SIG-M5 treated with dmso at 0.1 percent for 504 hours (cell line): ENCODE measurements around the gene SUGP2.

Source experiments
- DNase-seq: peaks from one replicate; lab custom pipeline; 2025; ENCODE audit not compliant: unreplicated experiment; lab: John Stamatoyannopoulos, UW

Gene SUGP2

GRCh38 chr19:18993115-18993514, 40.2 kb downstream of the SUGP2 start:
- DNase-seq = no peak

- no peak for DNase-seq
Observed at GRCh38 chr19:18992696-18993095, 40.6 kb downstream of the SUGP2 start.

- no peak for DNase-seq
Observed at GRCh38 chr19:18991468-18991867, 41.8 kb downstream of the SUGP2 start.

GRCh38 chr19:18991006-18991405, 42.3 kb downstream of the SUGP2 start:
- no peak for DNase-seq

DNA sequence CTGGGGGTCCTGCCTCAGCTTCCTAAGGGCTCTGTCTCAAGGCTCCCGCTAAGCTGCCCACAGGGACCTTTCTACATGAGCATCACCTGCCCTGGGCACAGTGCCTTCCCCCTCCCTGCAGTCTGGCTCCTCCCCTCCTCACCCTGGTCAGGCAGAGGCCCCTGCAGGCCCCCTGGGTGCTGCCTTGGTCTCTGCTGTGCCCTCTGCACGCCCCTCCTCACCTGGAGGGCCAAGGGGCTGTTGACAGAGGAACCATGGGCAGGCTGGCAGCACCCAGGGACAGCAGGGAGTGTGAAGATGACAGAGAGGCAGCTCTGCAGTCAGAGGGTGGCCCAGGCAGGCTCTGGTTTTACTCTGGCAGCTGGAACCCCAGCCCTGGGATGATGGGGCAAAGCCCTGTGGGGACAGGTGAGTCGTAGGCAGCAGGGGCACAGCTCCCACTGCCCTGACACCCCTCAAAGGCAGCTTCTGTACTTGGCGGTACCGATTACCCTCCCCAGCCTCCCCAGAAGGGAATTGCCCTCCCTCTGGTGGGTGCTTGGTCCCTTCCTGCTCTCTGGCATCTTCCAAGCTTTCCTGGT, 43.1 kb downstream of the SUGP2 start:
- no peak for DNase-seq

- no peak for DNase-seq
Observed at GRCh38 chr19:18989316-18989715, 44.0 kb downstream of the SUGP2 start.

DNA sequence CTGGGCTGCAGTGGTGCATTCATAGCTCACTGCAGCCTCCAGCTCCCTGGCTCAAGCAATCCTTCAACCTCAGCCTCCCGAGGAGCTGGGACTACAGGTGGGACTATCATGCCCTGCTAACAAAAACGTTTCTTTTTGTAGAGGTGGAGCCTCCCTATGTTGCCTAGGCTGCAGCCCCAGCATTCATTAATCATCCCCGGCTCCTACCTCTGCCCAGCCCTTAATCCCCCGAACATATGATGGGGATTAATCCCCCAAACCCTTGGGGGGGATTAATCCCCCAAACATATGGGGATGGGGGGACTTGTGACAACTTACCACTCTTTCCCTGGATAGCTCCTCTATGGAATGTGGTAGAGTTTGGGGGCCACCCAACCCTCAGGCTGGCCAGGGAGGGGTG, 45.9 kb downstream of the SUGP2 start:
- no peak for DNase-seq

DNA sequence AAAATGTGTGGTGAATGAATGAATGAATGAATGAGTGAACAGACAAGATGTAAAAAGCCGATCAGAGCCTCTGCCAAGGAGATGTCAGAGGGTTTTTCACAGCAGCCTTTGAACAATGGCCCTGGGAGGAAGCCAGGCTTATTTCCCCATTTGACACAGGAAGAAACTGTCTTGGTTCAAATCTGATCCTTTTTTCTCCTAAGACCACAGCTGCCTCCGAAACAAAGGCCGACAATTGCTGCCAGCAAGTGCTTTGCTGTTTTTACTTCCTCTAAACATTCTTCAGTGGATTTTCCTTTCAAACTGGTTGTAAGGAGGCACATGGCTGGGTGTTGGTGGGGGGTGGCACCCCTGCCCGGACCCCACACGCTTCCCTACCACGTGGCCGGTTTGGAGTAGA, 48.1 kb downstream of the SUGP2 start:
- DNase-seq = peak; percentile 41

- no peak for DNase-seq
Observed at GRCh38 chr19:18984251-18984650, 49.1 kb downstream of the SUGP2 start.

DNA sequence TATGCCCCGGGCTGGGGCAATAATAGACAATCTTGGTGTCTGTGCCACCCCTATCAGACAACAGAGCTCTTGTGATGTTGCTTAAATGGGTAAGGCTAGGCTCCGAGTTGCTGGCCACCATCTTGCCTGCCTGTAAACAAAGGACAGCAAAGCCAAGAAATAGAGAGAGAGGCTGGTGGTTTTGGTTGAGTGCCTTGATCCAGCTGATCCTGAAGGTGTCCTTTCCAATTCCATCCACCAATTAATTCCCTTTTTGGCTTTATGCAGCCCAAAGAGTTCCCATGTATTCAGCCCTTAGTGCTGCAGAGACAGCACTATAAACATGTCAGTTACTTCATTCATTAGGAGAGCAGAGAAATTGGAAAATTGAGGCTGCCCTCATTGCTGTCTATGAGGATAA, 50.6 kb downstream of the SUGP2 start:
- DNase-seq = no peak

DNA sequence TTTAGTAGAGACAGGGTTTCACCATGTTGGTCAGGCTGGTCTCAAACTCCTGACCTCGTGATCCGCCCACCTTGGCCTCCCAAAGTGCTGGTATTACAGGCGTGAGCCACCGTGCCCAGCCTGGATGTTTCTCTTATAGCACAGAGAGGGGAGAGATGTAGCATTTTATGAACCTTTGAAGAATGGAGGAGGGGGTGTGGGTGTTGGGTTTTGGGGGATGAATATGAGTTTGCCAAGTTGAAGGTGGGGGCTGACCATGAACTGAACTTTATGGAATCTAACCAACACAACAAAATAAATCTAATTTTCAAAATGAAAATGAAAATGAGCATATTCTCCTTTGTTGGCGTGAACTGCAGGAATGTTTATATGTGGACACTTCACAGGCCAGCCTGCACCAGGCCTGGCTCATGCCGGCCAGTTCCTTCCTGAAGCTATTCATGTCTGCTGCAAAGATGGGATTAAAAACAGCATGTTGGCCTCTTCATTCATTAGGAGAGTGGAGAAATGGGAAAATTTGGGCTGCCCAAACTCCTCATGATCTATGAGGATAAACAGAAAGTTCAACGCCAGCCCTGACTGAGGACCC, 52.8 kb downstream of the SUGP2 start:
- no peak for DNase-seq

DNA sequence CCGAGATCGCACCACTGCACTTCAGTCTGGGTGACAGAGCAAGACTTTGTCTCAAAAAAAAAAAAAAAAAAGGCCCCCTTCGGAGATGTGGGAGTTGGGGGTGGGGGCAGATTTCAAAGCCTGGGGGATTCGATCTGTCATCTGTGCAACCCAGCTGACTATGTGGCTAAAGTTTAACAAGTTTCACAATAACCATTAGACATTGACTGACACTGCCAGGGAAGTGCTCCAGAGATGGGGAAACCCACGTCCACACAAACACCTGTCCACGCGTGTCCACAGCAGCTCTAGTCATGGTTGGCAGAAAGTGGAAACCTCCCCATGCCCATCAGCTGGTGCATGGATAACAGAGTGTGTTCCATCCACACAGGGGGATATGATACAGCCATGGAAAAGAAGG, 54.7 kb downstream of the SUGP2 start:
- DNase-seq = peak; percentile 16

DNA sequence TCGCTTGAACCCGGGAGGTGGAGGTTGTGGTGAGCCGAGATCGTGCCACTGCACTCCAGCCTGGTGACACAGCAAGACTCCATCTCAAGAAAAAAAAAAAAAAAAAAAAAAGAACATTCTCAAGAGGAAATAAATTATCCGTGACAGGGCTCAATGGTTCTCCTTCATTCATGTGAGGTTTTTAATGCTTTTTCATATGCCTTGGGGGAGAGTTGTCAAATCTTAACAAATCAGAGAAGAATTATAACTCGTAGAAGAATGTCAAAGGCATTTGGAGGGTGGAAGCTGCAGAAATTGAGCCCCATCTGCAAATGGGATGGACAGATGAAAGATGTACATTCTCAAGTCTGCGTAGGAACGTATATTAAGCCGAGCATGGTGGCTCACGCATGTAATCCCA, 57.4 kb downstream of the SUGP2 start:
- no peak for DNase-seq

GRCh38 chr19:18975011-18975410, 58.3 kb downstream of the SUGP2 start:
- peak; percentile 53 for DNase-seq

- DNase-seq = no peak
Observed at GRCh38 chr19:18972851-18973250, 60.5 kb downstream of the SUGP2 start.

GRCh38 chr19:18972301-18972811, 61.0 kb downstream of the SUGP2 start:
- peak; percentile 80 for DNase-seq

- no peak for DNase-seq
Observed at GRCh38 chr19:18969931-18970659, 63.2 kb downstream of the SUGP2 start.

DNA sequence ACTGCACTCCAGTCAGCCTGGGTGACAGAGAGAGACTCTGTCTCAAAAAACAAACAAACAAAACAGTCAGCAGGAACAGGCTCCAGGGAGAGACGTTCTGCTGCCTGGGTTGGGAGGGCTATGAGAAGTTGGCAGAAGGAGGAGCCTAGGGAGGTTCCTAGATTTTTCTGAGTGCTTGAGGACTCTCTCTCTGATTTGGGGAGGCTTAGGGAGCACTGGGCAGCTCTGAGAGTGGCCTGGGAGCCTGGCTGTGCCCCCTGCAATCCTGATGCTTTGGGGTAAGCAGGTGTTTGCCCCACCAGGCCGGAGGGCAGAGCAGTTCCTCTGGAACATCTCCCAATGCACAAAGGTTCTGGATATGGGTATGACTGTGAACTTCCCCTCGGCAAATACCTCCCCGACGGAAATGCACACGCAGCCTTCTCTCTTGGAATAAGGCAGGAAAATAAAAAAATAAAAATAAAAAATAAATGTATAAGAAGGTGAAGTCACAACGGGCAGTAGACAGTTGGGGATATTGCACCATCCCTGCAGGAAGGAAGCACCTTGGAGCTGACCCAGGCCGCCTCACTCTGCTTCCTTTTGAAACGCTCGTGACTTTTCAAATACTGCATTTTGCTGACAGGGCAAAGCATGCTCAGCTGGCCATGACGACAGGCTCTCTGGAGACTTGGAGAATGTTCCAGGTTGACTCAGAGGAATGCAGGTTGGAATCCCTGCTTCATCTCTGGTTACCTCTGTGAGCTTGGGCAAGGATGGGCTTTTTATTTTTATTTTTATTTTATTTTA, 65.8 kb downstream of the SUGP2 start:
- DNase-seq = peak; percentile 55

DNA sequence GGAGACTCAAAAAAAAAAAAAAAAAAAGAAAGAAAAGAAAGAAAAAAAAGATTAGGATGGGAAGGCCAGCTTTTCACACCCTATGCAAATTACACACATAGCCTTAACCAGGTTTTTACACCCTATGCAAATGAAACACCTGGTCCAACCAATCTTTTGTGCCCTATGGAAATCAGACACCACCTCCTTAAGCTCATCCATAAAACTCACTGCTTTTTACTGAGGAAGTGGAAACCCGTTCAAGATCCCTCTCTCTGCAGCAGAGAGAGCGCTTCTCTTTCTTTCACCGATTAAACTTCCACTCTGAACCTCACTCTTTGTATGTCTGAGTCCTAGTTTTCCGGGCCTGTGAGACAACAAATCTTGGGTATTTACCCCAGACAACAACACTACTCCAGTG, 67.0 kb downstream of the SUGP2 start:
- DNase-seq = peak; percentile 16

GRCh38 chr19:18964121-18964520, 69.2 kb downstream of the SUGP2 start:
- no peak for DNase-seq

GRCh38 chr19:18961767-18962620, 71.3 kb downstream of the SUGP2 start:
- DNase-seq = no peak
